HEK293 (cell line): ENCODE measurements around the gene USP24.

Experiments
- HOXA7 ChIP-seq: sonication (generic); formaldehyde crosslinking; IDR thresholded peaks from 2 replicates; pipeline ENCODE4 v1.8.1; 2022; ENCODE audit warnings: missing genetic modification reagents, borderline replicate concordance
- YY1 ChIP-seq: fragments of 450-650 bp; formaldehyde crosslinking; IDR thresholded peaks from 2 replicates; pipeline ENCODE4 v1.5.1; 2018; ENCODE audit warnings: missing biosample characterization, missing genetic modification characterization
- ZFP37 ChIP-seq: fragments of 450-650 bp; formaldehyde crosslinking; IDR thresholded peaks from 2 replicates; pipeline ENCODE4 v1.5.1; 2016; ENCODE audit warnings: missing biosample characterization, missing genetic modification characterization
- ZNF423 ChIP-seq: fragments of 450-650 bp; formaldehyde crosslinking; IDR thresholded peaks from 2 replicates; pipeline ENCODE4 v1.5.1; 2016; ENCODE audit warnings: missing biosample characterization, missing genetic modification characterization
- ZNF558 ChIP-seq: fragments of 450-650 bp; formaldehyde crosslinking; IDR thresholded peaks from 2 replicates; pipeline ENCODE4 v1.5.1; 2016; ENCODE audit warnings: missing biosample characterization, missing genetic modification characterization
- ZNF623 ChIP-seq: fragments of 450-650 bp; formaldehyde crosslinking; IDR thresholded peaks from 2 replicates; pipeline ENCODE4 v1.5.1; 2016; ENCODE audit warnings: missing biosample characterization, missing genetic modification characterization
- ZNF830 ChIP-seq: fragments of 450-650 bp; IDR thresholded peaks from 2 replicates; pipeline ENCODE4 v1.5.0; 2018; ENCODE audit warnings: missing biosample characterization, missing genetic modification characterization, low read depth, mild to moderate bottlenecking, moderate library complexity
- ZNF843 ChIP-seq: fragments of 450-650 bp; formaldehyde crosslinking; IDR thresholded peaks from 2 replicates; pipeline ENCODE4 v1.5.1; 2016; ENCODE audit warnings: missing biosample characterization, missing genetic modification characterization
- TF ChIP-seq, protein P1 (sequence below): fragments of 450-650 bp; formaldehyde crosslinking; IDR thresholded peaks from 2 replicates; pipeline ENCODE4 v1.5.1; 2016; ENCODE audit warnings: missing biosample characterization, missing genetic modification characterization, low read depth
- TF ChIP-seq, protein P2 (sequence below): fragments of 450-650 bp; formaldehyde crosslinking; IDR thresholded peaks from 2 replicates; pipeline ENCODE4 v1.5.1; 2016; ENCODE audit warnings: missing biosample characterization, missing genetic modification characterization
- TF ChIP-seq, protein P3 (sequence below): fragments of 450-650 bp; formaldehyde crosslinking; IDR thresholded peaks from 2 replicates; pipeline ENCODE4 v1.5.1; 2016; ENCODE audit warnings: missing biosample characterization, missing genetic modification characterization
- TF ChIP-seq, protein P4 (sequence below): fragments of 450-650 bp; formaldehyde crosslinking; IDR thresholded peaks from 2 replicates; pipeline ENCODE4 v1.5.1; 2017; ENCODE audit warnings: missing biosample characterization, missing genetic modification characterization
- TF ChIP-seq, protein P5 (sequence below): fragments of 450-650 bp; formaldehyde crosslinking; IDR thresholded peaks from 2 replicates; pipeline ENCODE4 v1.5.1; 2016; ENCODE audit warnings: missing biosample characterization, missing genetic modification characterization

DNA sequence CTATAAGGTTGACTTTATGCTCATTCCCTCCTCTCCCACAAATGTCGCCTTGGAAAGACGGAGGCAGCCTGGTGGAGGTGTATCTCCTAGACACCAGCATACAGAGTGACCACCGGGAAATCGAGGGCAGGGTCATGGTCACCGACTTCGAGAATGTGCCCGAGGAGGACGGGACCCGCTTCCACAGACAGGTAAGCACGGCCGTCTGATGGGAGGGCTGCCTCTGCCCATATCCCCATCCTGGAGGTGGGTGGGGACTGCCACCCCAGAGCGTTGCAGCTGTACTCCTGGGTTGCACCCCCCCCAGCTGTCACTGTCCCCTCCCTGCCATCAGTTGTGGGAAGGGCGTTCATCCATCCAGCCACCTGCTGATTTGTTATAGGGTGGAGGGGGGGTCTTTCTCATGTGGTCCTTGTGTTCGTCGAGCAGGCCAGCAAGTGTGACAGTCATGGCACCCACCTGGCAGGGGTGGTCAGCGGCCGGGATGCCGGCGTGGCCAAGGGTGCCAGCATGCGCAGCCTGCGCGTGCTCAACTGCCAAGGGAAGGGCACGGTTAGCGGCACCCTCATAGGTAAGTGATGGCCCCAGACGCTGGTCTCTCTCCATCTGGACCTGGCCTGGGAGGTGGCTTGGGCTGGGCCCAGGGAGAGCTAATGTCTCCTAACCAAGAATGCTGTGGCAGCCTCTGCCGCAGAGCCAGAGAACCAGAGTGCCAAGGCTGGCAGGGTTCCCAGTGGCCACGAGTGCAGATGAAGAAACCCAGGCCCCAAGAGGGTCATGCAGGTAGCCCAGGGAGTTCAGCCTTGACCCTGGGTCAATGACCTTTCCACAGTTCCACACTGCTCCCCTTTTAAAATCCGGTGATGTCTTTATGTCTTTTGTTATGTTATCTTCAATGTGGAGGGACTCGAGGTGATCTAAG lies 162.7 kb downstream of the USP24 start:
- TF ChIP-seq, protein P1, sequence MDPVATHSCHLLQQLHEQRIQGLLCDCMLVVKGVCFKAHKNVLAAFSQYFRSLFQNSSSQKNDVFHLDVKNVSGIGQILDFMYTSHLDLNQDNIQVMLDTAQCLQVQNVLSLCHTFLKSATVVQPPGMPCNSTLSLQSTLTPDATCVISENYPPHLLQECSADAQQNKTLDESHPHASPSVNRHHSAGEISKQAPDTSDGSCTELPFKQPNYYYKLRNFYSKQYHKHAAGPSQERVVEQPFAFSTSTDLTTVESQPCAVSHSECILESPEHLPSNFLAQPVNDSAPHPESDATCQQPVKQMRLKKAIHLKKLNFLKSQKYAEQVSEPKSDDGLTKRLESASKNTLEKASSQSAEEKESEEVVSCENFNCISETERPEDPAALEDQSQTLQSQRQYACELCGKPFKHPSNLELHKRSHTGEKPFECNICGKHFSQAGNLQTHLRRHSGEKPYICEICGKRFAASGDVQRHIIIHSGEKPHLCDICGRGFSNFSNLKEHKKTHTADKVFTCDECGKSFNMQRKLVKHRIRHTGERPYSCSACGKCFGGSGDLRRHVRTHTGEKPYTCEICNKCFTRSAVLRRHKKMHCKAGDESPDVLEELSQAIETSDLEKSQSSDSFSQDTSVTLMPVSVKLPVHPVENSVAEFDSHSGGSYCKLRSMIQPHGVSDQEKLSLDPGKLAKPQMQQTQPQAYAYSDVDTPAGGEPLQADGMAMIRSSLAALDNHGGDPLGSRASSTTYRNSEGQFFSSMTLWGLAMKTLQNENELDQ (tag by site-specific recombination), result no peak
- no peak for TF ChIP-seq ZNF423 (tag by site-specific recombination)
- TF ChIP-seq, protein P2, sequence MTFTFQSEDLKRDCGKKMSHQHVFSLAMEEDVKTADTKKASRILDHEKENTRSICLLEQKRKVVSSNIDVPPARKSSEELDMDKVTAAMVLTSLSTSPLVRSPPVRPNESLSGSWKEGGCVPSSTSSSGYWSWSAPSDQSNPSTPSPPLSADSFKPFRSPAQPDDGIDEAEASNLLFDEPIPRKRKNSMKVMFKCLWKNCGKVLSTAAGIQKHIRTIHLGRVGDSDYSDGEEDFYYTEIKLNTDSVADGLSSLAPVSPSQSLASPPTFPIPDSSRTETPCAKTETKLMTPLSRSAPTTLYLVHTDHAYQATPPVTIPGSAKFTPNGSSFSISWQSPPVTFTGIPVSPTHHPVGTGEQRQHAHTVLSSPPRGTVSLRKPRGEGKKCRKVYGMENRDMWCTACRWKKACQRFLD, result no peak
- TF ChIP-seq YY1 (tag by site-specific recombination), result no peak
- no peak for TF ChIP-seq ZNF623 (tag by site-specific recombination)
- TF ChIP-seq, protein P3, sequence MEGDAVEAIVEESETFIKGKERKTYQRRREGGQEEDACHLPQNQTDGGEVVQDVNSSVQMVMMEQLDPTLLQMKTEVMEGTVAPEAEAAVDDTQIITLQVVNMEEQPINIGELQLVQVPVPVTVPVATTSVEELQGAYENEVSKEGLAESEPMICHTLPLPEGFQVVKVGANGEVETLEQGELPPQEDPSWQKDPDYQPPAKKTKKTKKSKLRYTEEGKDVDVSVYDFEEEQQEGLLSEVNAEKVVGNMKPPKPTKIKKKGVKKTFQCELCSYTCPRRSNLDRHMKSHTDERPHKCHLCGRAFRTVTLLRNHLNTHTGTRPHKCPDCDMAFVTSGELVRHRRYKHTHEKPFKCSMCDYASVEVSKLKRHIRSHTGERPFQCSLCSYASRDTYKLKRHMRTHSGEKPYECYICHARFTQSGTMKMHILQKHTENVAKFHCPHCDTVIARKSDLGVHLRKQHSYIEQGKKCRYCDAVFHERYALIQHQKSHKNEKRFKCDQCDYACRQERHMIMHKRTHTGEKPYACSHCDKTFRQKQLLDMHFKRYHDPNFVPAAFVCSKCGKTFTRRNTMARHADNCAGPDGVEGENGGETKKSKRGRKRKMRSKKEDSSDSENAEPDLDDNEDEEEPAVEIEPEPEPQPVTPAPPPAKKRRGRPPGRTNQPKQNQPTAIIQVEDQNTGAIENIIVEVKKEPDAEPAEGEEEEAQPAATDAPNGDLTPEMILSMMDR, result no peak
- no peak for TF ChIP-seq ZFP37
- no peak for TF ChIP-seq HOXA7 (CRISPR knock-in tag)
- TF ChIP-seq ZNF830 (tag by site-specific recombination), result no peak
- TF ChIP-seq, protein P4, sequence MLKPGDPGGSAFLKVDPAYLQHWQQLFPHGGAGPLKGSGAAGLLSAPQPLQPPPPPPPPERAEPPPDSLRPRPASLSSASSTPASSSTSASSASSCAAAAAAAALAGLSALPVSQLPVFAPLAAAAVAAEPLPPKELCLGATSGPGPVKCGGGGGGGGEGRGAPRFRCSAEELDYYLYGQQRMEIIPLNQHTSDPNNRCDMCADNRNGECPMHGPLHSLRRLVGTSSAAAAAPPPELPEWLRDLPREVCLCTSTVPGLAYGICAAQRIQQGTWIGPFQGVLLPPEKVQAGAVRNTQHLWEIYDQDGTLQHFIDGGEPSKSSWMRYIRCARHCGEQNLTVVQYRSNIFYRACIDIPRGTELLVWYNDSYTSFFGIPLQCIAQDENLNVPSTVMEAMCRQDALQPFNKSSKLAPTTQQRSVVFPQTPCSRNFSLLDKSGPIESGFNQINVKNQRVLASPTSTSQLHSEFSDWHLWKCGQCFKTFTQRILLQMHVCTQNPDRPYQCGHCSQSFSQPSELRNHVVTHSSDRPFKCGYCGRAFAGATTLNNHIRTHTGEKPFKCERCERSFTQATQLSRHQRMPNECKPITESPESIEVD, result no peak
- TF ChIP-seq, protein P5, sequence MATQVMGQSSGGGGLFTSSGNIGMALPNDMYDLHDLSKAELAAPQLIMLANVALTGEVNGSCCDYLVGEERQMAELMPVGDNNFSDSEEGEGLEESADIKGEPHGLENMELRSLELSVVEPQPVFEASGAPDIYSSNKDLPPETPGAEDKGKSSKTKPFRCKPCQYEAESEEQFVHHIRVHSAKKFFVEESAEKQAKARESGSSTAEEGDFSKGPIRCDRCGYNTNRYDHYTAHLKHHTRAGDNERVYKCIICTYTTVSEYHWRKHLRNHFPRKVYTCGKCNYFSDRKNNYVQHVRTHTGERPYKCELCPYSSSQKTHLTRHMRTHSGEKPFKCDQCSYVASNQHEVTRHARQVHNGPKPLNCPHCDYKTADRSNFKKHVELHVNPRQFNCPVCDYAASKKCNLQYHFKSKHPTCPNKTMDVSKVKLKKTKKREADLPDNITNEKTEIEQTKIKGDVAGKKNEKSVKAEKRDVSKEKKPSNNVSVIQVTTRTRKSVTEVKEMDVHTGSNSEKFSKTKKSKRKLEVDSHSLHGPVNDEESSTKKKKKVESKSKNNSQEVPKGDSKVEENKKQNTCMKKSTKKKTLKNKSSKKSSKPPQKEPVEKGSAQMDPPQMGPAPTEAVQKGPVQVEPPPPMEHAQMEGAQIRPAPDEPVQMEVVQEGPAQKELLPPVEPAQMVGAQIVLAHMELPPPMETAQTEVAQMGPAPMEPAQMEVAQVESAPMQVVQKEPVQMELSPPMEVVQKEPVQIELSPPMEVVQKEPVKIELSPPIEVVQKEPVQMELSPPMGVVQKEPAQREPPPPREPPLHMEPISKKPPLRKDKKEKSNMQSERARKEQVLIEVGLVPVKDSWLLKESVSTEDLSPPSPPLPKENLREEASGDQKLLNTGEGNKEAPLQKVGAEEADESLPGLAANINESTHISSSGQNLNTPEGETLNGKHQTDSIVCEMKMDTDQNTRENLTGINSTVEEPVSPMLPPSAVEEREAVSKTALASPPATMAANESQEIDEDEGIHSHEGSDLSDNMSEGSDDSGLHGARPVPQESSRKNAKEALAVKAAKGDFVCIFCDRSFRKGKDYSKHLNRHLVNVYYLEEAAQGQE (tag by site-specific recombination), result no peak
- no peak for TF ChIP-seq ZNF843 (tag by site-specific recombination)
- no peak for TF ChIP-seq ZNF558 (tag by site-specific recombination)
